ENCODE measurements around the gene RNF144A. TPM values are rescaled to one million over a fixed set of nuclear protein-coding genes. Genes with fewer than 3 reads are reported as not detected.

The RNF144A gene
- total RNA-seq, 1 donor from 2014 or later = 9.6 TPM

DNA sequence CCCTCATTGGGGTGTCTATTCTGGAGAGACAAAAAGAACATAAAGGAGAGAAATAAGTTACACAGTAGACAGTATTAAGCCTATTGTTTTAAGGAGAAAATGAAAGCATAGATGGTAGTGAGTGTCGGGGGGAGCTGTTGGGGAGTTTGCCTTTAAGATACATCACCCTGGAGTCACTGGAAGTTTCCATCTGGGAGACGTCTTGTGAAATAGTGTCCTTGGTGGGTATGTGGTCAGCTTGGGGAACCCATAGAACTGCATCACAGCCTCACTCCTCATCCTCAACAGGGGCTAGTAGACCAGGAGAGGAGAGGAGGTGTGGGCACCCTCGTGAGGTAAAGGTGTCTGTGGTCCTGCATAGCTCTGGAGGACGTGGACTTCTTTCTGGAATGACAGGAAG is 60.6 kb downstream of the RNF144A start:
- Mint-ChIP-seq H3K4me1 (ENCODE audit: unreplicated experiment) (no peaks in the 10 kb centered on the region), H3K9me3 (ENCODE audit: unreplicated experiment) (no peaks in the 10 kb centered on the region), H3K4me3 (ENCODE audit: unreplicated experiment) (no peak overlapping the region), H3K27ac (ENCODE audit: unreplicated experiment) (no peak overlapping the region), H3K27me3 (ENCODE audit: unreplicated experiment) (no peaks in the 10 kb centered on the region), H3K36me3 (ENCODE audit: unreplicated experiment) (no peaks in the 10 kb centered on the region)
- TF ChIP-seq, protein P1, sequence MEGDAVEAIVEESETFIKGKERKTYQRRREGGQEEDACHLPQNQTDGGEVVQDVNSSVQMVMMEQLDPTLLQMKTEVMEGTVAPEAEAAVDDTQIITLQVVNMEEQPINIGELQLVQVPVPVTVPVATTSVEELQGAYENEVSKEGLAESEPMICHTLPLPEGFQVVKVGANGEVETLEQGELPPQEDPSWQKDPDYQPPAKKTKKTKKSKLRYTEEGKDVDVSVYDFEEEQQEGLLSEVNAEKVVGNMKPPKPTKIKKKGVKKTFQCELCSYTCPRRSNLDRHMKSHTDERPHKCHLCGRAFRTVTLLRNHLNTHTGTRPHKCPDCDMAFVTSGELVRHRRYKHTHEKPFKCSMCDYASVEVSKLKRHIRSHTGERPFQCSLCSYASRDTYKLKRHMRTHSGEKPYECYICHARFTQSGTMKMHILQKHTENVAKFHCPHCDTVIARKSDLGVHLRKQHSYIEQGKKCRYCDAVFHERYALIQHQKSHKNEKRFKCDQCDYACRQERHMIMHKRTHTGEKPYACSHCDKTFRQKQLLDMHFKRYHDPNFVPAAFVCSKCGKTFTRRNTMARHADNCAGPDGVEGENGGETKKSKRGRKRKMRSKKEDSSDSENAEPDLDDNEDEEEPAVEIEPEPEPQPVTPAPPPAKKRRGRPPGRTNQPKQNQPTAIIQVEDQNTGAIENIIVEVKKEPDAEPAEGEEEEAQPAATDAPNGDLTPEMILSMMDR (IDR thresholded peaks at IDR 0.05) = no peak
- no peak for DNase-seq (ENCODE audit: extremely low spot score, unreplicated experiment)

DNA sequence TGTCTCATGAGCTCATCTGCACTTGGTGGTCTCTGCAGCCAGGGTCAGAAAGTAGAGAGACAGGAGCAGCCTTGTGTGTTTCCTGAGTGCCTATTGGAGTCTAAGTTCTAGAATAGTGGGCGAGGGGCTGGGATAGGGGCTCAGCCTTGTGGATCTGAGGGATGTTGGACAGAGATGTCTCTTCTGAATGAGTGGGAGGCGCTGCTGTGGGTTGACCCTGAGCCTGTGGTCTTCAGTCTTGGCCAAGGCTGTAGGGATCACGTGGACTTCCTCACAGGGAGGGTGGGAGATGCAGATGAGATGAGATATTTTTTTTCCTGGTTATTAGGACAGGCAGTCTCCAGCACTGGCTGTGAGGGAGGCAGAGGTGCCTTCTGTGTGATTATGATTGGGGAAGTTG is 61.8 kb downstream of the RNF144A start:
- Mint-ChIP-seq H3K4me1 (ENCODE audit: unreplicated experiment) (no peaks in the 10 kb centered on the region), H3K4me3 (ENCODE audit: unreplicated experiment) (no peak overlapping the region), H3K36me3 (ENCODE audit: unreplicated experiment) (no peaks in the 10 kb centered on the region), H3K27me3 (ENCODE audit: unreplicated experiment) (no peaks in the 10 kb centered on the region), H3K27ac (ENCODE audit: unreplicated experiment) (no peak overlapping the region), H3K9me3 (ENCODE audit: unreplicated experiment) (no peaks in the 10 kb centered on the region)
- TF ChIP-seq, protein P1 (IDR thresholded peaks at IDR 0.05) = no peak
- DNase-seq (ENCODE audit: extremely low spot score, unreplicated experiment) = no peak

DNA sequence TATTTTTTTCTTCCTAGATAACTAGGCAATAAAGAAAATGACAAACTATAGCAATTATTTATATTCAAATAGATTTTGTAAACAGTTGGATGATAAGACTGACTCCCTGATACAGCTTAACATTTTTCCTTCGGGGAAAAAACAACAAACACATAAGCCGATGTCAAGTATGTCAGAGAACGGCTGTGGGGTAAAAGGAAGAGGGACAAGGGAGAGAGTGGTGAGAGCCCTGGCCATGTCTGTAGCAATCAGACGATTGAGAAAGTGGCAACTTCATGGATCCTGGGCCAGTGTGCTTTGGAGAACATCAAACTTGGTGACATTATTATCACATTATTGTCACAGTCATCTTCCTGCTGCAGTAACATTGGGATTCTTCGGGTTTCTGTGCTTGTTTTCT is 65.2 kb downstream of the RNF144A start:
- no peaks in the 10 kb centered on the region for H3K27me3 Mint-ChIP-seq (ENCODE audit: unreplicated experiment)
- DNase-seq (ENCODE audit: extremely low spot score, unreplicated experiment) = no peak
- H3K27ac Mint-ChIP-seq (ENCODE audit: unreplicated experiment) = no peak overlapping the region
- peaks cover 3% of the 10 kb centered on the region for H3K4me1 Mint-ChIP-seq (ENCODE audit: unreplicated experiment)
- H3K36me3 Mint-ChIP-seq (ENCODE audit: unreplicated experiment) = no peaks in the 10 kb centered on the region
- no peak overlapping the region for H3K4me3 Mint-ChIP-seq (ENCODE audit: unreplicated experiment)
- no peaks in the 10 kb centered on the region for H3K9me3 Mint-ChIP-seq (ENCODE audit: unreplicated experiment)
- TF ChIP-seq, protein P1 (IDR thresholded peaks at IDR 0.05) = no peak

DNA sequence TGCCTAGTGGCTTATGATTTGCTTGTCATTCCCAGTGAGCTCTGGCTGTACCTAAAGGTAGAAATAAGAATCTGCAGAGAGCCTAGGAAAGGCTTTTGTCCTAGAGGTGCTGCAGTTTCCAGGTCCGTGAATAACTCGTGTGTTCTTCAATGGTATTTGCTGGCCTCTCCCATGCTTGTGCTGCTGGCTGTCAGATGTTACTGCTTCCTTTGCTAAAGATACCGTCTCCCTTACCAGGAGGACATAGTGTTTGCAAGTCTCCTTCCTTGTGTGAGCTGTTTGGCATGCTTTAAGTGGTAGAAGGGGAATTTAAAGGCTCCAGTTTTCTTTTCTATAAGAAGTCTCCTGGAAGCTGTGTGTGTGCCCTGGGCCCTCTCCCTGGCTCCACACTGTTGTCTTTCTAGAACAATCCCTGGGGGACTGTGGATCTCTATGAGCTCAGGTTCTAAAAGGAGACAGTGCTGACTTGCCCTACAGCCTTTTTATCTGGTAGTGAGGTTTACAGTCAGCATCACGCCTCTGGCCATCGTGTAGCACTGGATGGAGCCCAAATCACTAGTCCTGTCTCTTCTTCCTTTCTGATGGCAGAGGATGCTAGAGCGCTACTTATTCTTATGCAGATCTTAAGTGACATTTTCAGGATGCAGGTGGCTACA is 65.8 kb downstream of the RNF144A start:
- Mint-ChIP-seq H3K4me1 (ENCODE audit: unreplicated experiment) (peaks cover 3% of the 10 kb centered on the region), H3K4me3 (ENCODE audit: unreplicated experiment) (no peak overlapping the region), H3K27ac (ENCODE audit: unreplicated experiment) (no peak overlapping the region), H3K36me3 (ENCODE audit: unreplicated experiment) (no peaks in the 10 kb centered on the region), H3K27me3 (ENCODE audit: unreplicated experiment) (no peaks in the 10 kb centered on the region), H3K9me3 (ENCODE audit: unreplicated experiment) (no peaks in the 10 kb centered on the region)
- TF ChIP-seq, protein P1 (IDR thresholded peaks at IDR 0.05) = no peak
- no peak for DNase-seq (ENCODE audit: extremely low spot score, unreplicated experiment)

DNA sequence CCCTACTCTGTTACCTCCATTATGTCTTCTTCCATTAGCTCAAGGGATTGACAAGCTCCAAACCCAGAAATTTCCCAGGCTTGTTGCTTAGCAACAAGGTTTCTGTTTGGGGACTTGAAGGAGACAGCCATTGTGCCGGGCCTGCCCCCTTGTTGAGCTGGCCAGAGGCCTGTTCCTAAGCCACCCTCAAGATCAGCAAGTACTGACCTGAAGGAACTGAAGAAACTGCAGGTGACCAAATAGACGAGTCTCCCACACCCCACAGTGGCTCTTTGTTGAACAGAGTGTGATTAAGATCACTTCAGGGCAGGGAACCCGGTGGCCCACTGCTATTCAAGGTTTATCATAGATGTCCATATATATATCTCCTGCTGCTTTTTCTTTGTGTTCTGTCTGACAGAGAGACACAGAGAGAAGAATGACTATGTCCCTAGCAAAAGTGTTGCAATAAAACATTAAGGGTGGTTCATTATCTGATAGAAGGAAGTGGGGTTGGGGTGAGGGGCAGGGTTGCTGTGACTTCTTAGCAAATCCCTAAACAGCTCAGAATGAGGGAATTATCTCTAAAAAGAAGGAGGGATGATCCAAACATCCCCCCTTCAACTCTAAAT is 69.2 kb downstream of the RNF144A start:
- H3K9me3 Mint-ChIP-seq (ENCODE audit: unreplicated experiment) = peaks cover 5% of the 10 kb centered on the region
- no peak overlapping the region for H3K4me3 Mint-ChIP-seq (ENCODE audit: unreplicated experiment)
- no peaks in the 10 kb centered on the region for H3K36me3 Mint-ChIP-seq (ENCODE audit: unreplicated experiment)
- TF ChIP-seq, protein P1 (IDR thresholded peaks at IDR 0.05) = no peak
- H3K4me1 Mint-ChIP-seq (ENCODE audit: unreplicated experiment) = peaks cover 3% of the 10 kb centered on the region
- no peak for DNase-seq (ENCODE audit: extremely low spot score, unreplicated experiment)
- no peaks in the 10 kb centered on the region for H3K27me3 Mint-ChIP-seq (ENCODE audit: unreplicated experiment)
- H3K27ac Mint-ChIP-seq (ENCODE audit: unreplicated experiment) = no peak overlapping the region

Data from osteocyte (in vitro differentiated cells).